Astrocyte (in vitro differentiated cells and primary cell): ENCODE measurements around the gene PRKCA.

Experiments
- CTCF ChIP-seq: IDR thresholded peaks from 2 replicates; pipeline ENCODE4 v1.5.1; 2011; ENCODE audit warnings: low read depth, mild to moderate bottlenecking, inconsistent platforms, low read length, moderate library complexity; ENCODE audit not compliant: insufficient read depth
- EZH2 ChIP-seq: IDR thresholded peaks from 2 replicates; pipeline ENCODE4 v1.6.1; 2012; ENCODE audit warnings: mild to moderate bottlenecking, low read length, inconsistent platforms; ENCODE audit not compliant: insufficient read depth

GRCh38 chr17:66564992-66565465, 262.6 kb downstream of the PRKCA start:
- TF ChIP-seq CTCF (no peak), EZH2 (no peak)
